DND-41 (cell line): ENCODE measurements around the gene DNHD1.

Source experiments
- ATAC-seq: fragments of 200-7000 bp; cut with Tn5 transposase; 3 replicates; pipeline ENCODE4 v1.9.1; 2021; ENCODE audit warnings: low read depth; ENCODE audit not compliant: insufficient read depth
- DNase-seq: peaks from one replicate; pipeline ENCODE4 v3.0.0-alpha.2; 2020
- H2AFZ ChIP-seq: 2 replicates; pipeline ENCODE4 v1.6.0; 2012; ENCODE audit warnings: low read depth, low read length
- H3K27ac ChIP-seq: 2 replicates; pipeline ENCODE4 v1.5.1; 2012; ENCODE audit warnings: low read length, inconsistent platforms
- H3K27me3 ChIP-seq: fragments of 200-600 bp; sonication (generic); 2 replicates; pipeline ENCODE4 v1.6.0; 2012; ENCODE audit warnings: low read length, mild to moderate bottlenecking, inconsistent platforms; ENCODE audit not compliant: insufficient read depth, poor library complexity
- H3K36me3 ChIP-seq: 2 replicates; pipeline ENCODE4 v1.5.1; 2012; ENCODE audit warnings: low read length, inconsistent platforms; ENCODE audit not compliant: insufficient read depth
- H3K4me1 ChIP-seq: 2 replicates; pipeline ENCODE4 v1.5.1; 2012; ENCODE audit warnings: mild to moderate bottlenecking, low read length; ENCODE audit not compliant: insufficient read depth
- H3K4me2 ChIP-seq: 2 replicates; pipeline ENCODE4 v1.6.0; 2012; ENCODE audit warnings: mild to moderate bottlenecking, moderate library complexity, low read length, inconsistent platforms; ENCODE audit not compliant: insufficient read depth
- H3K4me3 ChIP-seq, 2 experiments: fragments of 200-600 bp in 1 of 2; shearing (Covaris generic) in 1 of 2; 2 replicates each; pipeline ENCODE4 v1.5.1; 2012 to 2016; ENCODE audit warnings: inconsistent platforms in 2 of 2, low read length in 2 of 2, mild to moderate bottlenecking in 2 of 2, low read depth in 1 of 2, moderate library complexity in 1 of 2
- H3K79me2 ChIP-seq: 2 replicates; pipeline ENCODE4 v1.6.0; 2012; ENCODE audit warnings: low read length, inconsistent platforms; ENCODE audit not compliant: insufficient read depth
- H3K9ac ChIP-seq: 2 replicates; pipeline ENCODE4 v1.6.0; 2012; ENCODE audit warnings: low read depth, mild to moderate bottlenecking, inconsistent platforms, low read length, moderate library complexity
- H3K9me3 ChIP-seq: 2 replicates; pipeline ENCODE4 v1.5.1; 2012; ENCODE audit warnings: low read length, moderate library complexity, mild to moderate bottlenecking, inconsistent platforms; ENCODE audit not compliant: insufficient read depth, severe bottlenecking
- H4K20me1 ChIP-seq: 2 replicates; pipeline ENCODE4 v1.6.0; 2012; ENCODE audit warnings: low read length; ENCODE audit not compliant: insufficient read depth
- CTCF ChIP-seq: IDR thresholded peaks from 2 replicates; pipeline ENCODE4 v1.5.1; 2012; ENCODE audit warnings: borderline replicate concordance, low read length, moderate library complexity, mild to moderate bottlenecking; ENCODE audit not compliant: poor library complexity, severe bottlenecking; ENCODE audit errors: extremely low read depth
- EZH2 ChIP-seq: IDR thresholded peaks from 3 replicates; pipeline ENCODE4 v1.6.1; 2012; ENCODE audit warnings: borderline replicate concordance, low read depth, mild to moderate bottlenecking, moderate library complexity, low read length, inconsistent platforms; ENCODE audit not compliant: severe bottlenecking

DNHD1 gene

GRCh38 chr11:6531267-6531752 is 34.2 kb downstream of the DNHD1 start:
- no peak overlapping the region for H3K9ac ChIP-seq
- no peaks in the 10 kb centered on the region for H3K27me3 ChIP-seq
- no peak overlapping the region for H3K4me2 ChIP-seq
- no peaks in the 10 kb centered on the region for H3K79me2 ChIP-seq
- H2AFZ ChIP-seq: no peak overlapping the region
- no peaks in the 10 kb centered on the region for H3K4me1 ChIP-seq
- no peaks in the 10 kb centered on the region for H4K20me1 ChIP-seq
- no peaks in the 10 kb centered on the region for H3K9me3 ChIP-seq
- H3K4me3 ChIP-seq: no peak overlapping the region
- peak; percentile 35 for DNase-seq
- TF ChIP-seq EZH2: no peak
- TF ChIP-seq CTCF: peak; percentile 88
- ATAC-seq: peak; percentile 83
- H3K36me3 ChIP-seq: no peaks in the 10 kb centered on the region; the same call in 1 of the 2 replicates
- no peak overlapping the region for H3K27ac ChIP-seq

GRCh38 chr11:6538456-6538855 is 41.4 kb downstream of the DNHD1 start:
- Histone ChIP-seq H2AFZ (no peak overlapping the region), H4K20me1 (no peaks in the 10 kb centered on the region), H3K36me3 (no peaks in the 10 kb centered on the region; the same call in 1 of the 2 replicates), H3K4me2 (no peak overlapping the region), H3K27ac (no peak overlapping the region), H3K4me1 (no peaks in the 10 kb centered on the region), H3K9ac (no peak overlapping the region), H3K9me3 (no peaks in the 10 kb centered on the region), H3K4me3 (no peak overlapping the region), H3K27me3 (no peaks in the 10 kb centered on the region), H3K79me2 (no peaks in the 10 kb centered on the region)
- TF ChIP-seq CTCF: no peak
- TF ChIP-seq EZH2: no peak
- 0 out of 3 replicates have a peak, but pooled peaks have one; percentile 35 for ATAC-seq
- DNase-seq: no peak

- DNase-seq: no peak
- no peak overlapping the region for H3K27ac ChIP-seq
- H3K36me3 ChIP-seq: no peaks in the 10 kb centered on the region; the same call in 1 of the 2 replicates
- H4K20me1 ChIP-seq: no peaks in the 10 kb centered on the region
- H2AFZ ChIP-seq: no peak overlapping the region
- H3K9me3 ChIP-seq: no peaks in the 10 kb centered on the region
- TF ChIP-seq CTCF (no peak), EZH2 (no peak)
- H3K79me2 ChIP-seq: no peaks in the 10 kb centered on the region
- ATAC-seq: no peak
- no peaks in the 10 kb centered on the region for H3K27me3 ChIP-seq
- H3K4me3 ChIP-seq: no peak overlapping the region
- no peak overlapping the region for H3K4me2 ChIP-seq
- no peaks in the 10 kb centered on the region for H3K4me1 ChIP-seq
- H3K9ac ChIP-seq: no peak overlapping the region
Measured at GRCh38 chr11:6538945-6539344, 41.9 kb downstream of the DNHD1 start.

- Histone ChIP-seq H3K27ac (no peak overlapping the region), H3K9me3 (no peaks in the 10 kb centered on the region), H3K4me2 (no peak overlapping the region), H3K36me3 (0 out of 2 replicates have a peak, but pooled peaks cover 2% of the 10 kb centered on the region), H3K79me2 (no peaks in the 10 kb centered on the region), H4K20me1 (no peaks in the 10 kb centered on the region), H3K27me3 (no peaks in the 10 kb centered on the region), H2AFZ (no peak overlapping the region), H3K4me1 (no peaks in the 10 kb centered on the region), H3K4me3 (no peak overlapping the region), H3K9ac (no peak overlapping the region)
- DNase-seq (no peak), ATAC-seq (no peak)
- TF ChIP-seq EZH2: no peak
- no peak for TF ChIP-seq CTCF
Measured at GRCh38 chr11:6539748-6540268, 42.7 kb downstream of the DNHD1 start.
